Sigmoid colon (tissue), 4 donors: ENCODE results near the gene ABCD2.

Source experiments
- CTCF ChIP-seq, 4 experiments: fragments of 450-650 bp in 3 of 4; fragments of 200-600 bp in 1 of 4; IDR thresholded peaks; one replicate each; pipeline ENCODE4 v1.5.1; 2016 to 2019; ENCODE audit warnings: antibody characterized with exemption in 4 of 4, mild to moderate bottlenecking in 3 of 4, moderate library complexity in 2 of 4
- EP300 ChIP-seq, 4 donors: sonication (generic); formaldehyde crosslinking; IDR thresholded peaks; one replicate each; pipeline ENCODE4 v1.6.1; 2017; ENCODE audit warnings: antibody characterized with exemption in 4 of 4
- POLR2A ChIP-seq, 2 donors: fragments of 450-650 bp; IDR thresholded peaks; one replicate each; pipeline ENCODE4 v1.6.1; 2016; ENCODE audit warnings: antibody characterized with exemption in 2 of 2, mild to moderate bottlenecking in 2 of 2, moderate library complexity in 2 of 2
- POLR2AphosphoS5 ChIP-seq, 4 donors: sonication (generic); formaldehyde crosslinking; IDR thresholded peaks; one replicate each; pipeline ENCODE4 v1.6.1; 2017; ENCODE audit warnings: antibody characterized with exemption in 4 of 4

- TF ChIP-seq EP300 (IDR thresholded peaks at IDR 0.05) (no peak), POLR2AphosphoS5 (IDR thresholded peaks at IDR 0.05) (no peak), CTCF (IDR thresholded peaks at IDR 0.05) (no peak), POLR2A (IDR thresholded peaks at IDR 0.05) (no peak)
These were observed 66.1 kb downstream of the ABCD2 start for GRCh38 chr12:39553476-39553875.
